CD4-positive, alpha-beta T cell treated with Interleukin-12 subunit alpha and Interleukin-12 subunit beta, for 1 hour (primary cell): ENCODE results near the gene TRIL.

Source experiments
- DNase-seq: peaks from one replicate; pipeline ENCODE4 v3.0.0-alpha.2; 2020

The TRIL gene

DNA sequence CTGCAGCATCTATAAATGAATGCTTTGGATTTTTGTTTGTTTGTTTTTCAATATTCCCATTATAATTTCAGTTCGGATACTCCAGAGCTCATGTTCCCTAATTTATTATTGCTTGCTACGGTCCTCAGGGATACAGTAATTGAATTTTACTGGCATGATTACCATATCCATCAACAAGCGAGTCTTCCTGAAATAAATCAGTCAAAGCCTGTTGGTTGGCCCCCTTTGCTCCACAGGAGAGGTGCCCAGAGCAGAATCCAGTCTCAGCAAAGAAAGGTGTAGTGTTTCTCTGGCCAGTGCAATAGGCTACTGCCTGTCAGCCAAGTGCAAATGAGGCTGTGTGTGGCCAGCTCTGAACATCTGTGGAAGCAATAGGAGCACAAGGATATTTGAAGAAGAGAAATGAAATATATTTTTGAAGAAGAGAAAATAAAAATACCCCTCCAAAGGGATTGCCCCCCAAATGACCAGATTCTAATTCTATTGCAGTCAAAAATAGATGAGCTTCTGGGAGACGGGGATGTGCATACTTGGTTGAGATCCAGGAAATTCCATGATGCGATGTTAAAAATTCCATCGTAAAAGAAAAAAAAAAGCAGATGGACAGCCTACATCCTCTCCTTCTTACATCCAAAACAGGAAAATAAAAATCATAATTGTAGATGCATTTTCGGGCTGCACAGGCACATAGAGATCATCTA is 18.1 kb downstream of the TRIL start:
- no peak for DNase-seq

DNA sequence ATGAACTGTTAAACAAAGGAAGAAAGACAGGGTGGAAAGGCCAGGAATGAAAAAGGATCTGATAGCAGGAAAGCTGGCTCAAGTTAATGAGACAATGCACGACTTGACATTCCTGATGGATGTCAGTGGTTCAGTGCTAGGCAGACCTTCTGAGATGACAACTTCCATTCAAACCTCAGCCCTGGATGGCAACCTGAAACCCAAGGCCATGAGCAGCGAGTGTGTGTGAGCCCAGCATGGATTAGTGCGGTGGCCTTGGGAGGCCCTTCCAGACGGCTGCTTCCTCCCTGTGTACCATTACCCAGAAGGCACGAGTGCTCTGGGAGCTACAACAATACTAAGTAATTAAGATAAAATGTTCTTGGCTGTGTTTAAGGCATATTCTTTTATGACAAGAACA is 18.8 kb downstream of the TRIL start:
- DNase-seq: no peak

DNA sequence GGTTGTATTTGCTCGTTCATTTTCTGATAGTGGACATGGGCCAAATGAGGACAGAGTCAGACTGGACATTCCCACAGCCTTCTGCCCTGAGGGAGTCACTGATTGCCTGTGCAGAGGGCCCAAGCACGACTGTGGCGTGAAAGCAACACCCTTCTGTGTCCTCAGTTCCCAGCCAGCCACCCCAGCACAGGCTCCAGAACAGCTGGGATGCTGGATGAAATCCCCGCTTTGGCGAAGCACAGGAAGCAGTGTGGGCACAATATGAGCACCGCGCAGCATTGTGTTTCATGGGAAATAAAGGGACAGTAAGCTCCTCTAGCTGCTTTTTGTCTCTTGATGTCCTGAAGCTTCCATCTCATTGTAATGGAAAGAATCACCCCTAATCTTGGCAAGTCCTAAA is 20.5 kb downstream of the TRIL start:
- no peak for DNase-seq

DNA sequence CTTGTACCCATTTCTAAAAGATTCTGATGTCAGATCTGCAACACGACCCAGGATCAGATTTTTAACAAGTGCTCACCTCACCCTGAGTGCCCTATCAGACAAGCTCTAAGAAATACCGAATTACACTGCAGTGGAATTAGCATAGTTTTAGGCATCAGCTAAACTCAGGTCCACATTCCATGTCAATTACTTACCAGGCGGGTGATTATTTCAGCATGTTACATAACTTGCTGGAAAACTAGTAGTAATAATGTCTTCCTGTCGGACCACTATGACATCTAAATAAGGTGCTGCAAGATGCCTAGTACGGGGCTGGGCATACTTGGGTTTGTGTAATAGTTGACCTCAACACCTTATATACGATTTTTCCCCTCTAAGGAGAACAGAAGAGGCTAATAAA is 21.0 kb downstream of the TRIL start:
- DNase-seq: no peak

DNA sequence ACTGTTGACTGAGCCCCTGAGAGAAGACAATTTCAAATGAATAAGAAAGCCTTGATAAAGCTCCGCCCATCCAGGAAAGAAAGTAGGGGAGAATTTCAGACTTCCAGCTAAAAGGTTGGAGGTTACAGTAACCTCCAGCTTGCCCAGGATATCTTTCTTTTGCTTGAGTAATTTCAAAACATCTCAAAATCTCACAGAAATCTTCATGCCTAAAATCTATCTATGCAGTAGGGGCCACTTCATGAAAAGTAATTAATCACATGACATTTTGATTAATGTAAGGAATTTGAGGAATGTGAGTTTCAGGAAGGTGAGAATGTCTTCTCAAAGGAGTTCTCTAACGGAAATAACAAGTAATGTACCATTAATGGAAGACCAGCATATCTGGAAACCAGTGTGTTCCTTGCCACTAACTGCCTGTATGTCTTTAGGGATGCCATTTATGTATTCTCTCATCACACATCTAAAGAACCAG is 24.2 kb downstream of the TRIL start:
- no peak for DNase-seq

DNA sequence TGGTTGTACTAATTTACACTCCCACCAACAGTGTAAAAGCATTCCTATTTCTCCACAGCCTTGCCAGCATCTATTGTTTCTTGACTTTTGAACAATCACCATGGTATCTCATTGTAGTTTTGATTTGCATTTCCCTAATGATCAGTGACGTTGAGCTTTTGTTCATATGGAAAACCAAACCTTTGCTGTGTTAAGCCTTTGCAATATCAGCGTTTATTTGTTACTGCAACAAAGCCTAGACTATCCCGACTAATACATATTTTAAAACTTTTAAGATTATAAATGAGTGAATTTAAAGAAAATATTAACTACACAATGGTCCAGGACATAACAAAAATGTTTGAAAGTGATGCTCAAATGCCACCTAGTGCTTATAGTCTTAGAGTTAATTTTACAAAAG is 26.6 kb downstream of the TRIL start:
- DNase-seq: no peak

DNA sequence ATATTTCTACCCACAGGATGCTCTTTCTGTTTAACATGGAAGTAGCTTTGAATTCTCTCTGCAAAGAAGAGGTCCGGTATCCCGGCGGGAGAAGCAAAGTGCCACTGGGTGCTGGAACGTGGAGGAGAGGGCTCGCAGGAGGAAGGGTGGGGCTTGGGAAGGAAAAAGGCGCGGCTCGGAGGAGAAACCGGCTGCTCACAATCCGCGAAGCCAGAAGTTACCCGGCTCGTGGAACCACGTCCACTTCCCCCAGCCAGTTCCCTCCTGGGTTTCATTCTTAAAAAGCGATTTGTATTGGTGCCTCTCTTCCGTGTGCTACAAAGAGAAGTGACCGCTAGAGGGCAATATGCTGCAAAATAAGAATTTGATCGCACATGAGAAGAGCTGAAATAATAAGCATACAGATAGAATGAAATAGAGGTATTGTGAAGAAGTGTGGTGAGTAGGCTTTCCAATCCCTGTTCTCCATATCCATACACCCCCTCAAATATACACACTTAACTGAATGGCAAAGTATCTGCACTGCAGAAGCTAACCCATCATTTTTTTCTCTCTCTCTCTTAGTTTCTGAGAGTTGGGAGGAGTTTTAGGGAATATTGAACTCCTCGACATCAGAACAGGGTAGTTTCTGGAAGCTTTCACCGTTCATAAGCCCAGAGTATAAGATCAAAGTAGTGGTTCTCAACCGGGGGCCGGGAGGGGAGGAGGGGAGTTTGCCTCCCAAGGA is 31.1 kb downstream of the TRIL start:
- peak; percentile 71 for DNase-seq

DNA sequence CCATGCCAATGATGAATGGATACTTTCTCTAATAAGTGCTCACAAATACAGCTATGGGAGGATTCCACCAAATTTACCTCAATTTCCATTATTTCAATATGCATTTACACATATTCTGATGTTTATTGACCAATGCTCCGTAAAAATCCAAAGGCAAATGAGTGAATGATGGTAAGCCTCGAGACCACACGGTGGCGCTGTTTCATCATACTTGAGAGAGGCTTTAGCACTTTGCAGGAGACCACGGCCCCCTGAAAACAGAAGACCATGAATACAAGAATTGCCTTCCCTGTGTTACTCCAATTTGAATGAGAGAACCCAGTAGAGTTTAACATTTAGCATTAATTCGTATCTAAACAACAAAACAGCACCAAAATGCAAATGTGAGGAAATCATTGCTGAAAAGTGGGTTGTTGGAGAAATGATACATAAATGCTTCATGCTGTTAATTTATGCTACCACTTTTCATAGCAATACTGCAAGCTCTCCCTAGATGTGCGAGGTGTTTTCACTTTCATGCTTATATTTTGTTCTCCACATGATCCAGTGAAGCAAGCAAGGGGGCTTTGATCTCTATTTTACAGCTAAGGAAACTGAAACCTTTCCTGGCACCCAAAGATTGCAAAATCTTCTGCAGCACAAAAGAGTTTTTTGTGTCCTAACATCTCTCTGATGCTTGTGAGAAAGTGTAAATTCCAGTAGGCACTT is 35.4 kb downstream of the TRIL start:
- peak; percentile 60 for DNase-seq

DNA sequence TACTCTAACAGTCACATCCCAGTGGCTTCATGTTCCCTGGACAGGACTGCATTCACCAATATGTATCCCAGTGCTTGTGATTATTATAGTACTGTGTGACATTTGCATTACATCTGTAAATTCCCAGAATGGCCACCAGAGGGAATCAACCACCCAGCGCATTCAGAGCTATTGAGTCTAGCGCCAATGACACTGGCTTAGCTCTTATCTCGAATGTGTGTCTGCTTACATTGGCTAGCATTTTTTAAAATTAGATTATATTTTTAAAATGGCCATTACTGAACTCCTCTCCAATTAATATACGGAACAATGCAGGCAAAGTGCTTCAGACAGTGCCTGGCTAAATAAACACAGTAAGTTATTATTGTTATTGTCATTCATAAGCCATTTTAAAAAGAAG is 36.3 kb downstream of the TRIL start:
- DNase-seq: peak; percentile 61

DNA sequence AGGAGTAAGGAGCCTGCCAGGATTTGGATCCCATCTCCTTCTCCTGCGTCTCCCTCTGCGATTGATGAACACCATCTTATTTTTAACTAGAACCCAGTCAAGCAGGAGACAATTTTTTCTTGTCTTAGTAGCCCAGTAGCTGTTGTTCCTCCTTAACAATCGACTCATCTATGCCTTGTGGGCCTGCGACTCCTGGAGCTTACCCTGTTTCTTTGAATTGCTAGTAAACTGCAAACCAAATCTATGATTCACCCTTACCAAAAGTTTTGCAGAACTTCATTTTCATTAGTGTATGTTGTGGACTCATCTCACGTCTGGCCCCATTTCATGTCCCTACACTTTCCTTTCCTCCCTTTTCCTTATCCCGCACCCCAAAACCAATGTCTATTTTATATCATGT is 37.7 kb downstream of the TRIL start:
- no peak for DNase-seq

DNA sequence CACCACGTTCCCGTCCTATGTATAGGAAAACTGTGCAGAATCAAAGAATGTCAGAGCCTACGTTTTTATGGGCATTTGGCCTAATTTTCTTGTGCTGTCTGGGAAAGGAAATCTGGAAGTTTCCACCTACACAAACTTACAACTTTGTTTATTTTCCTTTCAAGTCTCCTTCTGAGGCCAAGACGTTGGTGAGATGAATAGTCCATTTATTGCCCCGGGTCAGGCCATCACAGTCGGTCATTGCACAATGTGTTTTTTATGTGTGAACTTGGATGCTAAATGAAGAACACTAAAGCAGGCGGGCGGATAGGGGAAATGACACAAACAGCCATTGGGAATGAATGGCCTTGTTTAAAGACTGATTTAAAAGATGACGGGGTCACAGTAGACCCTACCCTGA is 38.6 kb downstream of the TRIL start:
- no peak for DNase-seq

DNA sequence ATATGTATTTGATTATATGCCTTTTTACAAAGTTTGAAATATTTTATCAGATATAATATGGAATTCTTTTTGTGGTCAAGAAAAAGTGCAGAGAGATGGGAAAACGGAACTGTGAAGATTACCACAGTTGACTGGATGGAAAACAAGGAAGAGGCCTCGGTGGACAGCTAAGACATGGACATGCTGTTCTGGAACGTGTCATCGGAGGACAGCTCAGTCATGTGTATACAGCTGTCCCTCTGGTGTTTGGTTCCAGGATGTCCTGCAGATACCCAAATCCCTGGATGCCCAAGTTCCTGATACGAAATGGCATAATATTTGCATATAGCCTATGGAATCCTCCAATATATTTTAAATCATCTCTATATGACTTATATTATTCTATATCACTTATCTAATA is 49.4 kb downstream of the TRIL start:
- DNase-seq: no peak

DNA sequence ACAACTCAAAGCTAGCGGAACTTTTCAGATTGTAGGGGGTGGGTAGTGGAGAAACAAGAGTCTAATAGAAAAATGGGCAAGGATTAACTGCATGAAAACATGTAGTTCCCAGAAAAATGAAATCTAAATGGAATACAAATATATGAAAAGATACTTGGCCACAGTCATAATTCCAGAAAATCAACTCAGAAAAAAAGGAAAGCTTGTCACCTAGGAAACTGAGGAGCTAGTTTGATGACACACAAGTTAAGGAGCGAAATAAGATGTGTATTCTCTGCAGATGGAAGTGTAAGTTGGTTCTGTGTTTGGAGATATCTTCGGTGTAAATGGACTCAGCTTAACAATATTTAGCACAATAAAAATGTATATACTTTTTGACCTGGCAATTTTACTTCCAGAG is 52.7 kb downstream of the TRIL start:
- DNase-seq: no peak

DNA sequence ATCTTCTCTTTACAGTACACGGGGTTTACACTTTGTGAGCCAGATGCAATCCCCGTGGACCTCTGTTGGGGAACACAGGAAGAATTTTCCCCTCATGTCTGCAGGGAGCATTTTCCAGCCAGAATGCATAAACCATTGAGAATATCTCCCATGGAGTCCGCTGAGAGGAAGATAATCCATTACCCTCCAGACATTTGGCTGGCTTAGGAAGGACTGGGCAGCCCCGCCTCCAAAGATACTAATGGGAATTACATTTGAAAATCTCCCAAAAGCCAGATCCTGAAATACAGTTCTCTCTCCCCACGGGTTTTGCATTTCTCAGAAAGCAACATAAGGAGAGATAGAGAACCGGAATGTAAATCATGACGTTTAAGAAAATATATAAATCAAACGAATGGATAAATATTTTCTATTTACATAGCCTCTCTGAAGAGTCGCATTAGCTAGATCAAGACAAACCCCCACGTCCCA is 53.5 kb downstream of the TRIL start:
- DNase-seq: no peak

DNA sequence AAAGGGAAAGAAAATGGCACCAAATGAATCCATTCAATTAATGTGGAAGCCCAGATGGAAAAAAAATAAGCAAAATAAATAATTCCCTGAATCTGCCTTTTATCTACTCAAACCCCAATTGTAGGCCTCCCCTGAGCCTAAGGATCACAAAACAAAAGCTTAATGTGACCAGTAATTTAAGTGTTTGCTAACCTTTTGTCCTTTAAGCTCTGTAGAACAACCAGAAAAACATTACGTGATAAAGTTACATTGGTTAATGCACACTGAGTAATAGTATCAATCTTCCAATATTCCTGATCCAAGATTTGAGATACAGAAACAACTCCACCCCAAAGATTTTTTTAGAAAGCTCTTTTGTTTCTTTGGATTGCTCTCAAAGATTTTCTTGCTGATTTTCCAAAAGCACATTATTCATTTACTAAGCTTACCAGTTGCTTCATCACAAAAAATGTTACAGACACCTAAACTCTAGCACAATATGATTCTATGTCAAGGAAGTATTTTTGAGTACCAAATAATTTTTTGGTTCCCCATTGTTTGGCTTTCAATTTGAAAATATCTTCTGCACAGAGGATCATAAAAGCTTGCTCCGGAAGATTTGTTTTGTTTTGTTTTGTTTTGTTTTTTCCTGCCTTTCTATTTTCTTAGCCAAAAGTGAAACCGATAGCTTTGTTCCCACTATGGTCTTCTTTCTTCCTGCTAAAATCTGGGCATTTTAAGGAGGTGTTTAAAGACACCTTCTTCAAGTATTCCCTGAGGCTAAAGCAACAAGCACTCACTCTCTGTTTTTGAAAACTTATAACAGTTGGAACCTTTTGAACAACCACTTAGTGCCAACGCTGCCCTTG is 54.2 kb downstream of the TRIL start:
- no peak for DNase-seq
